Activated CD4-positive, alpha-beta T cell treated with anti-CD3 and anti-CD28 coated beads, Interleukin-2, amount 10 ng/mL, durations not matched to agents 24 days and 14 days (primary cell): ENCODE data around the gene RAB13. TPM values are rescaled to one million over a fixed set of nuclear protein-coding genes. Genes with fewer than 3 reads are reported as not detected.
A peak's percentile ranks its signal among the peaks of the same experiment; 100 is the strongest.

Source experiments
- DNase-seq: peaks from one replicate; pipeline ENCODE4 v3.0.0; 2022
- H3K27ac Mint-ChIP-seq: one replicate; pipeline ENCODE4 v1.8.0; 2022; ENCODE audit warnings: mild to moderate bottlenecking, mixed read lengths
- H3K27me3 Mint-ChIP-seq: one replicate; pipeline ENCODE4 v1.8.0; 2022; ENCODE audit warnings: mixed read lengths
- H3K36me3 Mint-ChIP-seq: one replicate; pipeline ENCODE4 v1.8.0; 2022; ENCODE audit warnings: low read depth, mild to moderate bottlenecking, mixed read lengths
- H3K4me1 Mint-ChIP-seq: one replicate; pipeline ENCODE4 v1.8.0; 2021; ENCODE audit warnings: mixed read lengths
- H3K4me3 Mint-ChIP-seq: one replicate; pipeline ENCODE4 v1.8.0; 2022; ENCODE audit warnings: mild to moderate bottlenecking, moderate library complexity, mixed read lengths
- H3K9me3 Mint-ChIP-seq: one replicate; pipeline ENCODE4 v1.8.0; 2021; ENCODE audit warnings: mixed read lengths
- intact Hi-C: fragments of 100-400 bp; cut with micrococcal nuclease; formaldehyde crosslinking; loops from one replicate; pipeline ENCODE4 v1.15.1; 2023
- total RNA-seq: library from RNA; stranded (reverse); gene quantifications from 2 replicates; pipeline ENCODE4 v1.2.3, GENCODE V29; 2022

The RAB13 gene
- total RNA-seq, 1 donor from 2014 or later: 6.5 TPM

GRCh38 chr1:153958111-153958960 is 27.8 kb downstream of the RAB13 start, which contains the start of gene CRTC2:
TSS of gene CRTC2 (minus strand) at chr1:153958612. CDS start at chr1:153958497, 115 bp downstream.
- intact Hi-C loops: loop anchor here (1.0 kb wide), 5 partner anchors 9 to 175 kb away; partner anchors contain the start of genes CREB3L4, DENND4B and JTB
- Mint-ChIP-seq H3K9me3 (no peaks in the 10 kb centered on the region), H3K36me3 (peaks cover 31% of the 10 kb centered on the region), H3K27me3 (no peaks in the 10 kb centered on the region), H3K4me3 (peak within 1 kb of the TSS; percentile 88), H3K4me1 (peaks cover 52% of the 10 kb centered on the region), H3K27ac (peak within 1 kb of the TSS; percentile 94)
- DNase-seq: peak; percentile 99

GRCh38 chr1:153957744-153958110 is 28.4 kb downstream of the RAB13 start:
- no peaks in the 10 kb centered on the region for H3K27me3 Mint-ChIP-seq
- peak overlapping the region; percentile 94 for H3K27ac Mint-ChIP-seq
- peak; percentile 86 for DNase-seq
- H3K4me3 Mint-ChIP-seq: peak overlapping the region; percentile 88
- H3K9me3 Mint-ChIP-seq: no peaks in the 10 kb centered on the region
- peaks cover 34% of the 10 kb centered on the region for H3K36me3 Mint-ChIP-seq
- intact Hi-C loops: loop anchor here (1.0 kb wide), 5 partner anchors 10 to 174 kb away; partner anchors contain the start of genes CREB3L4, DENND4B and JTB
- H3K4me1 Mint-ChIP-seq: peaks cover 52% of the 10 kb centered on the region

- H3K27me3 Mint-ChIP-seq: no peaks in the 10 kb centered on the region
- peak overlapping the region; percentile 94 for H3K27ac Mint-ChIP-seq
- H3K9me3 Mint-ChIP-seq: no peaks in the 10 kb centered on the region
- intact Hi-C loops: no loop called here
- H3K36me3 Mint-ChIP-seq: peaks cover 36% of the 10 kb centered on the region
- peak overlapping the region; percentile 88 for H3K4me3 Mint-ChIP-seq
- no peak for DNase-seq
- H3K4me1 Mint-ChIP-seq: peaks cover 47% of the 10 kb centered on the region
Observed at GRCh38 chr1:153956997-153957715, 29.0 kb downstream of the RAB13 start.

GRCh38 chr1:153954826-153955225 is 31.3 kb downstream of the RAB13 start:
- no peak for DNase-seq
- Mint-ChIP-seq H3K36me3 (peaks cover 43% of the 10 kb centered on the region), H3K9me3 (no peaks in the 10 kb centered on the region), H3K4me3 (no peak overlapping the region), H3K27ac (no peak overlapping the region), H3K27me3 (no peaks in the 10 kb centered on the region), H3K4me1 (peaks cover 39% of the 10 kb centered on the region)
- intact Hi-C loops: no loop called here

GRCh38 chr1:153953859-153954365 is 32.2 kb downstream of the RAB13 start:
- intact Hi-C loops: no loop called here
- peak overlapping the region; percentile 45 for H3K27ac Mint-ChIP-seq
- no peak for DNase-seq
- no peaks in the 10 kb centered on the region for H3K9me3 Mint-ChIP-seq
- H3K27me3 Mint-ChIP-seq: no peaks in the 10 kb centered on the region
- peaks cover 47% of the 10 kb centered on the region for H3K36me3 Mint-ChIP-seq
- H3K4me3 Mint-ChIP-seq: no peak overlapping the region
- peaks cover 37% of the 10 kb centered on the region for H3K4me1 Mint-ChIP-seq

GRCh38 chr1:153951801-153952200 is 34.3 kb downstream of the RAB13 start:
- intact Hi-C loops: no loop called here
- Mint-ChIP-seq H3K27ac (peak overlapping the region; percentile 41), H3K9me3 (no peaks in the 10 kb centered on the region), H3K4me3 (no peak overlapping the region), H3K27me3 (no peaks in the 10 kb centered on the region), H3K36me3 (peaks cover 55% of the 10 kb centered on the region), H3K4me1 (peaks cover 36% of the 10 kb centered on the region)
- no peak for DNase-seq

GRCh38 chr1:153951183-153951582 is 35.0 kb downstream of the RAB13 start:
- no peaks in the 10 kb centered on the region for H3K9me3 Mint-ChIP-seq
- no peak for DNase-seq
- peaks cover 32% of the 10 kb centered on the region for H3K4me1 Mint-ChIP-seq
- no peak overlapping the region for H3K4me3 Mint-ChIP-seq
- peaks cover 55% of the 10 kb centered on the region for H3K36me3 Mint-ChIP-seq
- H3K27me3 Mint-ChIP-seq: no peaks in the 10 kb centered on the region
- no peak overlapping the region for H3K27ac Mint-ChIP-seq
- intact Hi-C loops: no loop called here

GRCh38 chr1:153946622-153947241 is 39.4 kb downstream of the RAB13 start, which contains the start of gene DENND4B:
TSS of gene DENND4B (minus strand) at chr1:153946718. CDS start at chr1:153944374, 2,344 bp downstream.
- Mint-ChIP-seq H3K9me3 (no peaks in the 10 kb centered on the region), H3K4me1 (peaks cover 35% of the 10 kb centered on the region), H3K4me3 (peak within 1 kb of the TSS; percentile 96), H3K27ac (peak within 1 kb of the TSS; percentile 96), H3K27me3 (no peaks in the 10 kb centered on the region), H3K36me3 (peaks cover 61% of the 10 kb centered on the region)
- intact Hi-C loops: loop anchor here (1.0 kb wide), 4 partner anchors 12 to 149 kb away; partner anchors contain the start of gene CRTC2
- DNase-seq: peak; percentile 93

- H3K27me3 Mint-ChIP-seq: no peaks in the 10 kb centered on the region
- peak overlapping the region; percentile 96 for H3K27ac Mint-ChIP-seq
- H3K36me3 Mint-ChIP-seq: peaks cover 60% of the 10 kb centered on the region
- H3K4me1 Mint-ChIP-seq: peaks cover 35% of the 10 kb centered on the region
- peak overlapping the region; percentile 96 for H3K4me3 Mint-ChIP-seq
- no peaks in the 10 kb centered on the region for H3K9me3 Mint-ChIP-seq
- intact Hi-C loops: loop anchor here (1.0 to 2.0 kb wide), 5 partner anchors 12 to 149 kb away; partner anchors contain the start of genes CRTC2 and RAB13
- peak; percentile 92 for DNase-seq
Observed at GRCh38 chr1:153945795-153946621, 40.1 kb downstream of the RAB13 start.

- Mint-ChIP-seq H3K36me3 (peaks cover 58% of the 10 kb centered on the region), H3K27ac (peak overlapping the region; percentile 96), H3K27me3 (no peaks in the 10 kb centered on the region), H3K4me1 (peaks cover 33% of the 10 kb centered on the region), H3K4me3 (peak overlapping the region; percentile 96), H3K9me3 (no peaks in the 10 kb centered on the region)
- DNase-seq: peak; percentile 93
- intact Hi-C loops: loop anchor here (2.0 kb wide), 1 partner anchor 42 kb away; the partner anchor contains the start of gene RAB13
Observed at GRCh38 chr1:153945131-153945794, 40.9 kb downstream of the RAB13 start.

- no peaks in the 10 kb centered on the region for H3K9me3 Mint-ChIP-seq
- intact Hi-C loops: loop anchor here (2.0 kb wide), 1 partner anchor 42 kb away; the partner anchor contains the start of gene RAB13
- peak overlapping the region; percentile 96 for H3K27ac Mint-ChIP-seq
- H3K4me1 Mint-ChIP-seq: peaks cover 30% of the 10 kb centered on the region
- H3K36me3 Mint-ChIP-seq: peaks cover 60% of the 10 kb centered on the region
- H3K27me3 Mint-ChIP-seq: no peaks in the 10 kb centered on the region
- H3K4me3 Mint-ChIP-seq: peak overlapping the region; percentile 96
- no peak for DNase-seq
Observed at GRCh38 chr1:153944827-153945117, 41.4 kb downstream of the RAB13 start.
